ENCODE results near the gene TMC5.

- TF ChIP-seq CTCF (IDR thresholded peaks at IDR 0.05; ENCODE audit: extremely low read depth in 1 of 2, insufficient read depth in 1 of 2, low read depth in 1 of 2, low read length in 2 of 2) (no peak), EZH2 (IDR thresholded peaks at IDR 0.05; ENCODE audit: borderline replicate concordance, low read depth, low read length, severe bottlenecking) (no peak), POLR2A (IDR thresholded peaks at IDR 0.05; ENCODE audit: low read depth, low read length) (no peak), POLR2AphosphoS5 (IDR thresholded peaks at IDR 0.05; ENCODE audit: insufficient read depth, low read depth, low read length) (no peak), FOS (IDR thresholded peaks at IDR 0.05; ENCODE audit: borderline replicate concordance, insufficient read depth, low read length) (no peak), MAX (IDR thresholded peaks at IDR 0.05; ENCODE audit: insufficient read depth, insufficient read length) (no peak), MYC (IDR thresholded peaks at IDR 0.05; ENCODE audit: low read depth, low read length) (no peak)
Measured at GRCh38 chr16:19523184-19523558, 105.5 kb downstream of the TMC5 start.
